ENCODE data around the gene MLLT11. TPM values are rescaled to one million over a fixed set of nuclear protein-coding genes. Genes with fewer than 3 reads are reported as not detected.

MLLT11 gene
- total RNA-seq, 1 experiment from 2014 or later, result 16.4 TPM

DNA sequence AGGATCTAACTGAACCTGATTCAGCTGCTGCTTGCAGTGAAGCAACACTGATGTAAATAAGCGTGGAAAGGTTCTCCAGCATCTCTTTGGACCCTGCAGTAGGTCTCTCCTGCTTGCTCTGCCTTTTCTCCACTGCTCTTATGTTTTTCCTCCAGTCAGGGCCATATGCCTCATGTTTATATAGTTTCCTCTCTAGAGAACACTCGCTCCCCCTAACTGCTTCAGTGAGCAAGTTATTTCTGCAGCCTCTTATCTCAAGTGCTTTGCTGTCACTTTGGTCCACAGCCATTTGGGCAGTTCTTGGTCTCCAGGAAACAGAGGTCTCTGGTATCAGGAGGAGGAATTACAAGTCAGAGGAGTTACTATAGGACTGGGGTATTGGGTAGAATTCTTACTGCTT lies 46.7 kb upstream of the MLLT11 start:
- Mint-ChIP-seq H3K4me1 (peaks cover 7% of the 10 kb centered on the region), H3K9me3 (no peaks in the 10 kb centered on the region), H3K27ac (no peak overlapping the region), H3K4me3 (no peak overlapping the region), H3K27me3 (ENCODE audit: low read depth) (no peaks in the 10 kb centered on the region), H3K36me3 (peaks cover 8% of the 10 kb centered on the region)
- ChIA-PET CTCF (interaction anchor here (1.0 kb wide), 1 partner anchor 11 kb away, joined by 4 read pairs; no protein-coding TSS in a partner anchor), POLR2A (no interaction called here)
- DNase-seq (ENCODE audit: low spot score) (no peak), ATAC-seq (no peak)
- TF ChIP-seq, protein P1, sequence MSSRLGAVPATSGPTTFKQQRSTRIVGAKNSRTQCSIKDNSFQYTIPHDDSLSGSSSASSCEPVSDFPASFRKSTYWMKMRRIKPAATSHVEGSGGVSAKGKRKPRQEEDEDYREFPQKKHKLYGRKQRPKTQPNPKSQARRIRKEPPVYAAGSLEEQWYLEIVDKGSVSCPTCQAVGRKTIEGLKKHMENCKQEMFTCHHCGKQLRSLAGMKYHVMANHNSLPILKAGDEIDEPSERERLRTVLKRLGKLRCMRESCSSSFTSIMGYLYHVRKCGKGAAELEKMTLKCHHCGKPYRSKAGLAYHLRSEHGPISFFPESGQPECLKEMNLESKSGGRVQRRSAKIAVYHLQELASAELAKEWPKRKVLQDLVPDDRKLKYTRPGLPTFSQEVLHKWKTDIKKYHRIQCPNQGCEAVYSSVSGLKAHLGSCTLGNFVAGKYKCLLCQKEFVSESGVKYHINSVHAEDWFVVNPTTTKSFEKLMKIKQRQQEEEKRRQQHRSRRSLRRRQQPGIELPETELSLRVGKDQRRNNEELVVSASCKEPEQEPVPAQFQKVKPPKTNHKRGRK (CRISPR knock-in tag; IDR thresholded peaks at IDR 0.05; ENCODE audit: borderline replicate concordance), result no peak
- no peak for TF ChIP-seq ZBTB21 (CRISPR knock-in tag; IDR thresholded peaks at IDR 0.05; ENCODE audit: borderline replicate concordance)
- TF ChIP-seq, protein P2, sequence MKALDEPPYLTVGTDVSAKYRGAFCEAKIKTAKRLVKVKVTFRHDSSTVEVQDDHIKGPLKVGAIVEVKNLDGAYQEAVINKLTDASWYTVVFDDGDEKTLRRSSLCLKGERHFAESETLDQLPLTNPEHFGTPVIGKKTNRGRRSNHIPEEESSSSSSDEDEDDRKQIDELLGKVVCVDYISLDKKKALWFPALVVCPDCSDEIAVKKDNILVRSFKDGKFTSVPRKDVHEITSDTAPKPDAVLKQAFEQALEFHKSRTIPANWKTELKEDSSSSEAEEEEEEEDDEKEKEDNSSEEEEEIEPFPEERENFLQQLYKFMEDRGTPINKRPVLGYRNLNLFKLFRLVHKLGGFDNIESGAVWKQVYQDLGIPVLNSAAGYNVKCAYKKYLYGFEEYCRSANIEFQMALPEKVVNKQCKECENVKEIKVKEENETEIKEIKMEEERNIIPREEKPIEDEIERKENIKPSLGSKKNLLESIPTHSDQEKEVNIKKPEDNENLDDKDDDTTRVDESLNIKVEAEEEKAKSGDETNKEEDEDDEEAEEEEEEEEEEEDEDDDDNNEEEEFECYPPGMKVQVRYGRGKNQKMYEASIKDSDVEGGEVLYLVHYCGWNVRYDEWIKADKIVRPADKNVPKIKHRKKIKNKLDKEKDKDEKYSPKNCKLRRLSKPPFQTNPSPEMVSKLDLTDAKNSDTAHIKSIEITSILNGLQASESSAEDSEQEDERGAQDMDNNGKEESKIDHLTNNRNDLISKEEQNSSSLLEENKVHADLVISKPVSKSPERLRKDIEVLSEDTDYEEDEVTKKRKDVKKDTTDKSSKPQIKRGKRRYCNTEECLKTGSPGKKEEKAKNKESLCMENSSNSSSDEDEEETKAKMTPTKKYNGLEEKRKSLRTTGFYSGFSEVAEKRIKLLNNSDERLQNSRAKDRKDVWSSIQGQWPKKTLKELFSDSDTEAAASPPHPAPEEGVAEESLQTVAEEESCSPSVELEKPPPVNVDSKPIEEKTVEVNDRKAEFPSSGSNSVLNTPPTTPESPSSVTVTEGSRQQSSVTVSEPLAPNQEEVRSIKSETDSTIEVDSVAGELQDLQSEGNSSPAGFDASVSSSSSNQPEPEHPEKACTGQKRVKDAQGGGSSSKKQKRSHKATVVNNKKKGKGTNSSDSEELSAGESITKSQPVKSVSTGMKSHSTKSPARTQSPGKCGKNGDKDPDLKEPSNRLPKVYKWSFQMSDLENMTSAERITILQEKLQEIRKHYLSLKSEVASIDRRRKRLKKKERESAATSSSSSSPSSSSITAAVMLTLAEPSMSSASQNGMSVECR (CRISPR knock-in tag; IDR thresholded peaks at IDR 0.05; ENCODE audit: borderline replicate concordance), result no peak
- no peak for TF ChIP-seq ZNF317 (CRISPR knock-in tag; IDR thresholded peaks at IDR 0.05; ENCODE audit: borderline replicate concordance, low read depth)
- TF ChIP-seq, protein P3, sequence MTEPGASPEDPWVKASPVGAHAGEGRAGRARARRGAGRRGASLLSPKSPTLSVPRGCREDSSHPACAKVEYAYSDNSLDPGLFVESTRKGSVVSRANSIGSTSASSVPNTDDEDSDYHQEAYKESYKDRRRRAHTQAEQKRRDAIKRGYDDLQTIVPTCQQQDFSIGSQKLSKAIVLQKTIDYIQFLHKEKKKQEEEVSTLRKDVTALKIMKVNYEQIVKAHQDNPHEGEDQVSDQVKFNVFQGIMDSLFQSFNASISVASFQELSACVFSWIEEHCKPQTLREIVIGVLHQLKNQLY (CRISPR knock-in tag; IDR thresholded peaks at IDR 0.05), result no peak
- no peak for TF ChIP-seq NR1H2 (CRISPR knock-in tag; IDR thresholded peaks at IDR 0.05)
- TF ChIP-seq ZNF138 (CRISPR knock-in tag; conservative IDR thresholded peaks at IDR 0.05), result no peak
- TF ChIP-seq ZNF671 (CRISPR knock-in tag; IDR thresholded peaks at IDR 0.05), result no peak
- TF ChIP-seq EMX1 (CRISPR knock-in tag; IDR thresholded peaks at IDR 0.05), result no peak
- TF ChIP-seq, protein P4, sequence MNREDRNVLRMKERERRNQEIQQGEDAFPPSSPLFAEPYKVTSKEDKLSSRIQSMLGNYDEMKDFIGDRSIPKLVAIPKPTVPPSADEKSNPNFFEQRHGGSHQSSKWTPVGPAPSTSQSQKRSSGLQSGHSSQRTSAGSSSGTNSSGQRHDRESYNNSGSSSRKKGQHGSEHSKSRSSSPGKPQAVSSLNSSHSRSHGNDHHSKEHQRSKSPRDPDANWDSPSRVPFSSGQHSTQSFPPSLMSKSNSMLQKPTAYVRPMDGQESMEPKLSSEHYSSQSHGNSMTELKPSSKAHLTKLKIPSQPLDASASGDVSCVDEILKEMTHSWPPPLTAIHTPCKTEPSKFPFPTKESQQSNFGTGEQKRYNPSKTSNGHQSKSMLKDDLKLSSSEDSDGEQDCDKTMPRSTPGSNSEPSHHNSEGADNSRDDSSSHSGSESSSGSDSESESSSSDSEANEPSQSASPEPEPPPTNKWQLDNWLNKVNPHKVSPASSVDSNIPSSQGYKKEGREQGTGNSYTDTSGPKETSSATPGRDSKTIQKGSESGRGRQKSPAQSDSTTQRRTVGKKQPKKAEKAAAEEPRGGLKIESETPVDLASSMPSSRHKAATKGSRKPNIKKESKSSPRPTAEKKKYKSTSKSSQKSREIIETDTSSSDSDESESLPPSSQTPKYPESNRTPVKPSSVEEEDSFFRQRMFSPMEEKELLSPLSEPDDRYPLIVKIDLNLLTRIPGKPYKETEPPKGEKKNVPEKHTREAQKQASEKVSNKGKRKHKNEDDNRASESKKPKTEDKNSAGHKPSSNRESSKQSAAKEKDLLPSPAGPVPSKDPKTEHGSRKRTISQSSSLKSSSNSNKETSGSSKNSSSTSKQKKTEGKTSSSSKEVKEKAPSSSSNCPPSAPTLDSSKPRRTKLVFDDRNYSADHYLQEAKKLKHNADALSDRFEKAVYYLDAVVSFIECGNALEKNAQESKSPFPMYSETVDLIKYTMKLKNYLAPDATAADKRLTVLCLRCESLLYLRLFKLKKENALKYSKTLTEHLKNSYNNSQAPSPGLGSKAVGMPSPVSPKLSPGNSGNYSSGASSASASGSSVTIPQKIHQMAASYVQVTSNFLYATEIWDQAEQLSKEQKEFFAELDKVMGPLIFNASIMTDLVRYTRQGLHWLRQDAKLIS (CRISPR knock-in tag; IDR thresholded peaks at IDR 0.05; ENCODE audit: borderline replicate concordance), result no peak
- TF ChIP-seq, protein P5, sequence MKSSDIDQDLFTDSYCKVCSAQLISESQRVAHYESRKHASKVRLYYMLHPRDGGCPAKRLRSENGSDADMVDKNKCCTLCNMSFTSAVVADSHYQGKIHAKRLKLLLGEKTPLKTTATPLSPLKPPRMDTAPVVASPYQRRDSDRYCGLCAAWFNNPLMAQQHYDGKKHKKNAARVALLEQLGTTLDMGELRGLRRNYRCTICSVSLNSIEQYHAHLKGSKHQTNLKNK (CRISPR knock-in tag; IDR thresholded peaks at IDR 0.05), result no peak
- TF ChIP-seq ZNF121 (CRISPR knock-in tag; IDR thresholded peaks at IDR 0.05), result no peak
- no peak for TF ChIP-seq ELF4 (CRISPR knock-in tag; IDR thresholded peaks at IDR 0.05; ENCODE audit: low read depth)
- no peak for TF ChIP-seq ZNF416 (CRISPR knock-in tag; IDR thresholded peaks at IDR 0.05)
- TF ChIP-seq, protein P6, sequence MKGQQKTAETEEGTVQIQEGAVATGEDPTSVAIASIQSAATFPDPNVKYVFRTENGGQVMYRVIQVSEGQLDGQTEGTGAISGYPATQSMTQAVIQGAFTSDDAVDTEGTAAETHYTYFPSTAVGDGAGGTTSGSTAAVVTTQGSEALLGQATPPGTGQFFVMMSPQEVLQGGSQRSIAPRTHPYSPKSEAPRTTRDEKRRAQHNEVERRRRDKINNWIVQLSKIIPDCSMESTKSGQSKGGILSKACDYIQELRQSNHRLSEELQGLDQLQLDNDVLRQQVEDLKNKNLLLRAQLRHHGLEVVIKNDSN (CRISPR knock-in tag; IDR thresholded peaks at IDR 0.05), result no peak
- TF ChIP-seq OVOL2 (CRISPR knock-in tag; IDR thresholded peaks at IDR 0.05; ENCODE audit: borderline replicate concordance), result no peak
- no peak for TF ChIP-seq ZNF263 (CRISPR knock-in tag; IDR thresholded peaks at IDR 0.05; ENCODE audit: low read depth)
- TF ChIP-seq, protein P7, sequence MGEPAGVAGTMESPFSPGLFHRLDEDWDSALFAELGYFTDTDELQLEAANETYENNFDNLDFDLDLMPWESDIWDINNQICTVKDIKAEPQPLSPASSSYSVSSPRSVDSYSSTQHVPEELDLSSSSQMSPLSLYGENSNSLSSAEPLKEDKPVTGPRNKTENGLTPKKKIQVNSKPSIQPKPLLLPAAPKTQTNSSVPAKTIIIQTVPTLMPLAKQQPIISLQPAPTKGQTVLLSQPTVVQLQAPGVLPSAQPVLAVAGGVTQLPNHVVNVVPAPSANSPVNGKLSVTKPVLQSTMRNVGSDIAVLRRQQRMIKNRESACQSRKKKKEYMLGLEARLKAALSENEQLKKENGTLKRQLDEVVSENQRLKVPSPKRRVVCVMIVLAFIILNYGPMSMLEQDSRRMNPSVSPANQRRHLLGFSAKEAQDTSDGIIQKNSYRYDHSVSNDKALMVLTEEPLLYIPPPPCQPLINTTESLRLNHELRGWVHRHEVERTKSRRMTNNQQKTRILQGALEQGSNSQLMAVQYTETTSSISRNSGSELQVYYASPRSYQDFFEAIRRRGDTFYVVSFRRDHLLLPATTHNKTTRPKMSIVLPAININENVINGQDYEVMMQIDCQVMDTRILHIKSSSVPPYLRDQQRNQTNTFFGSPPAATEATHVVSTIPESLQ (CRISPR knock-in tag; IDR thresholded peaks at IDR 0.05), result no peak
- TF ChIP-seq, protein P8, sequence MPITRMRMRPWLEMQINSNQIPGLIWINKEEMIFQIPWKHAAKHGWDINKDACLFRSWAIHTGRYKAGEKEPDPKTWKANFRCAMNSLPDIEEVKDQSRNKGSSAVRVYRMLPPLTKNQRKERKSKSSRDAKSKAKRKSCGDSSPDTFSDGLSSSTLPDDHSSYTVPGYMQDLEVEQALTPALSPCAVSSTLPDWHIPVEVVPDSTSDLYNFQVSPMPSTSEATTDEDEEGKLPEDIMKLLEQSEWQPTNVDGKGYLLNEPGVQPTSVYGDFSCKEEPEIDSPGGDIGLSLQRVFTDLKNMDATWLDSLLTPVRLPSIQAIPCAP (CRISPR knock-in tag; IDR thresholded peaks at IDR 0.05), result no peak
- TF ChIP-seq NFYB (CRISPR knock-in tag; conservative IDR thresholded peaks at IDR 0.05; ENCODE audit: low read depth), result no peak

Data from WTC11 (cell line).